Duodenal mucosa (tissue), 2 donors: ENCODE results near the gene EIF3B.
"Not testable (repeated sequence)": the region's sequence is repeated elsewhere in the genome, so short reads cannot be mapped to it uniquely, and the experiment has no call there.

Source experiments
- H3K27ac ChIP-seq: one replicate; pipeline ENCODE4 v1.7.0; 2013; ENCODE audit warnings: low read depth, low read length
- H3K27me3 ChIP-seq, 2 donors: one replicate each; pipeline ENCODE4 v1.7.0; 2013; ENCODE audit warnings: low read length in 2 of 2, control low read depth in 1 of 2; ENCODE audit not compliant: insufficient read depth in 2 of 2, control insufficient read depth in 1 of 2
- H3K36me3 ChIP-seq, 2 donors: one replicate each; pipeline ENCODE4 v1.7.0; 2013; ENCODE audit warnings: low read length in 2 of 2, control low read depth in 1 of 2; ENCODE audit not compliant: insufficient read depth in 2 of 2, control insufficient read depth in 1 of 2
- H3K4me1 ChIP-seq, 2 donors: one replicate each; pipeline ENCODE4 v1.7.0; 2013; ENCODE audit warnings: low read length in 2 of 2, control low read depth in 1 of 2; ENCODE audit not compliant: insufficient read depth in 2 of 2, control insufficient read depth in 1 of 2
- H3K4me3 ChIP-seq, 2 donors: one replicate each; pipeline ENCODE4 v1.7.0; 2013; ENCODE audit warnings: low read length in 2 of 2, low read depth in 1 of 2
- H3K9ac ChIP-seq, 2 donors: one replicate each; pipeline ENCODE4 v1.7.0; 2013; ENCODE audit warnings: low read length in 2 of 2, low read depth in 1 of 2
- H3K9me3 ChIP-seq, 2 donors: one replicate each; pipeline ENCODE4 v1.7.0; 2013; ENCODE audit warnings: low read length in 2 of 2, control low read depth in 1 of 2; ENCODE audit not compliant: control insufficient read depth in 1 of 2

Gene EIF3B

DNA sequence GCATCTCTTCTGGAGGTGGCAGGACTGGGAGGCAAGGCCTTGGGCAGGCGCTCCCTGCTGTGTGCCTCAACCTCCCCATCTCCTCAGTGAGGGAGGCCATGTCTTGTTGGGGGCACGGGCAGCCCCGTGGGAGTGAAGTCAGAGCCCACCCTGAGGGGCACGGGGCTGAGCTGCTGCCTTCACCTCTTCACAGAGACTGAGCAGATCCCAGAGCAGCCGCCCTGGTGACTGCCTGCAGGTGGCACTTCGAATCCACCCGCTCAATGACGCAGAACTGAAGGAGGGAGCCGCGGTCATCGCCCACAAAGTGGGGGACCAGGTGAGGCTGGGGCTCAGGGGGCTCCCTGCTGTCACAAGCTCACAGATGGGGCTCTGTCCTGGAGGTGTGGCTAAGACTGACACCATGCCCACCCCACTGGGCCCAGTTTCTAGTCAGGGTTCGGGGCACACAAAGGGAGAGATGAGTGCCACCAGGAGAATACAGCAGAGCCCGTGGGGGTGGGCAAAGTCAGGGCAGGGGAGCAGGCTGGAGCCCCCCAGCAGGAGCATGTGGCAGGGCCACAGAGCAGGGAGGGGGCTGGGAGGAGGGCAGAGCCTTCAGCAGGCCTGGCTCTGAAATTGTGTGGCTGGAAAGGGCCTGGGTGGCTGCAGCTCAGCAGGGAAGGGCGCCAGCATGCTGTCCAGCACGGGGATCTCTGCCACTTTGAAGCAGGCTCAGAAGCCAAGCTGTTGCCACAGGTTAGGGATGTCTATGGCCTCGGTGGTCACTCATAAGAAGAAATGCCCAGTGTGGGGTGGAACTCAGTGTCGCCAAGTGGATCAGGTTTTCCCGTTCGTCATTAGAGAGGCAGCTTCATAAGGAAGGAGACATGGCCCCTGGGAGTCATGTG, 30.0 kb downstream of the EIF3B start:
- H3K27me3 ChIP-seq: no peaks in the 10 kb centered on the region
- no peak overlapping the region for H3K9ac ChIP-seq
- no peaks in the 10 kb centered on the region for H3K4me1 ChIP-seq
- H3K36me3 ChIP-seq: peaks cover 12 to 29% of the 10 kb centered on the region in 2 donors
- no peaks in the 10 kb centered on the region for H3K9me3 ChIP-seq
- no peak overlapping the region for H3K4me3 ChIP-seq
- H3K27ac ChIP-seq: no peak overlapping the region

DNA sequence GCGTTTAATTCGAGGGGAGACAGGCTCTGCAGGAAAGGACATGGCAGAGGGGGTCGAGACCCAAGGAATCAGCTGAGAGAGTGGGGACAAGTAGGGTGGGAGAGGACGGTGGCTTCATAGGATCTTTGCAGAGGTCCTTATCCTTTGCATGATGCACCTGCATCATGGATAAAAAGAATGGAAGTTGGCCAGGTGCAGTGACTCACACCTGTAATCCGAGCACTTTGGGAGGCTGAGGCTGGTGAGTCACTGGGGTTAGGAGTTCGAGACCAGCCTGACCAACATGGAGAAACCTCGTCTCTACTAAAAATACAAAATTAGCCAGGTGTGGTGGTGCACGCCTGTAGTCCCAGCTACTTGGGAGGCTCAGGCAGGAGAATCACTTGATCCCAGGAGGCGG, 31.5 kb downstream of the EIF3B start:
- H3K9me3 ChIP-seq, H3K4me3 ChIP-seq, H3K27ac ChIP-seq, H3K9ac ChIP-seq, H3K27me3 ChIP-seq, H3K4me1 ChIP-seq: not testable (repeated sequence)
- peaks cover 0 to 14% of the 10 kb centered on the region in 2 donors for H3K36me3 ChIP-seq

DNA sequence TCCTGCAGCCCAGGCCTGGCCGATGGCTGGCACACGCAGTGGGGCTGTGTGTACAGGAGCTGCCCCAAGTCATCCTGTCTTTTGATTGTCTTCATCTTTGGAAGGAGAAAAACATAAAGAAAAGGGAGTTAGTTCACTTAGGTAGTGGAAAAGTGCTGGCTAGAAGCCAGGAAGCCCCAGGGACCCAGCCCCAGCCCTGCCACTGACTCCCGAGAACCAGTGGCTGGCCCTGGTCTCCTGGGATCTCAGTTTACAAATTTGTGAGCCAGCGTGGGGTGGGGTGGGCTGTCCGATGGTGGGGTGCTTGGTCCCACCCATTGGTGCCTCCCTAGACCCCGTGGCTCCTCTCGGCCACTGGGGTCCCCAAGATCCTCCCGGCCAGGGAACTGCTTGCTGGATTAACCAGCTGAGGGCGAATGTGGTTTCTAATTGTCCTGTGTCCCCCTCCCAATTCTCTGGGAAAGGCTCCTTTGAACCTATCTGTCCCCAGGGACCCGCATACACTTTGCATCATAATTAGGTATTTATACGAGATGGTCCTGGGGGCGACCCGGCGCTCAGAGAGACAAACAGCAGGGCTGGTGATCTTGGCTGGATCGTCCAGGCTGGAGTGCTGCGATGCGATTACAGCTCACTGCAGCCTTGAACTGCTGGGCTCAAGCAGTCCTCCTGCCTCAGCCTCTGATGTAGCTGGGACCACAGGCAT, 32.5 kb downstream of the EIF3B start:
- no peaks in the 10 kb centered on the region for H3K9me3 ChIP-seq
- H3K4me1 ChIP-seq: peaks cover 3 to 5% of the 10 kb centered on the region in 2 donors
- H3K27ac ChIP-seq: no peak overlapping the region
- H3K36me3 ChIP-seq: peaks cover 0 to 4% of the 10 kb centered on the region in 2 donors
- H3K4me3 ChIP-seq: no peak overlapping the region
- no peak overlapping the region for H3K9ac ChIP-seq
- no peaks in the 10 kb centered on the region for H3K27me3 ChIP-seq

DNA sequence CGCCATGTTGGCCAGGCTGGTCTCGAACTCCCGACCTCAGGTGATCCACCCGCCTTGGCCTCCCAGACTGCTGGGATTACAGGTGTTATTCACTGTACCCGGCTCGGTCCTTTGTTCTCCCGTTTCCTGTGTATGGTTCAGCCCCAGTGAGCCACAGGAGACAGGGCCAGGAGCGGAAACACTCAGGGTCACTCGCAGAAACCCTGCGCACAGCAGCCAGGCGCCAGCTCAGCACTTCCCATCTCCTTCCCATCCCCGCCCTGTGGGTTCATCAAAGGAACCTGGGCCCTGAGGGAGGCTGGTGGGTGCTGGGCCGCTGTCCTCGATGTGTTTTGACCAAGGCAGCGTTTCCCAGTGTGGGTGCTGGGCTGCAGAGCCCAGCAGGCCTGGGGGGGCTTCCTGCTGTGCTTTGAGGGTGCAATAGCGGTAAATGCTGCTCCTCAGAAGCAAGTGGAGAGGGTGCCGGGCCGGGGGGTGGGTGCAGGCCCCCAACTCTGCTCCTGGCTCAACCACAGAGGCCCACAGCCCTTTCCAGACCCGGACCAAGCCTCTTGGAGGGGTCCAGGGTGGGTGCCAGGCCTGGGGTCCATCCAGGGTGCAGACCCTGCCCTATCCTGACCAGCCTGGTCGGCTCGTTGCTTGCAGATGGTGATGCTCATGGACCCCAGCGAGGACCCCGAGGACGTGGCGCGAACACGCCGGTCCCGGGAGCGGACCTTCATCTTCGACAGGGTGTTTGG, 33.4 kb downstream of the EIF3B start:
- peaks cover 3 to 5% of the 10 kb centered on the region in 2 donors for H3K4me1 ChIP-seq
- H3K27ac ChIP-seq: no peak overlapping the region
- H3K9me3 ChIP-seq: no peaks in the 10 kb centered on the region
- H3K4me3 ChIP-seq: no peak overlapping the region
- no peaks in the 10 kb centered on the region for H3K27me3 ChIP-seq
- no peaks in the 10 kb centered on the region for H3K36me3 ChIP-seq
- no peak overlapping the region for H3K9ac ChIP-seq

DNA sequence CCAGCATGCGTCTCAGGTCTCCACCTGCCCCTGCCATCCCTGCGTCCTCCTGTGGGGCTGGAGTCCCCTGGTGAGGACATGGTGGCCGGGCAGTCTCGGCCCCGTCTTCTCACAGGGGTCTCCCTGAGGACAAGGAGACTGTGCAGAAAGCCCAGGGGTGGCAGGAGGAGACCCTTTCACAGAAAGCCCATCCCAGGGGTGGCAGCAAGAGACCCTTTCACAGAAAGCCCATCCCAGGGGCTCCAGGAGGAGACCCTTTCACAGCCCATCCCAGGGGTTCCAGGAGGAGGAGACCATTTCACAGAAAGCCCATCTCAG, 34.0 kb downstream of the EIF3B start:
- Histone ChIP-seq H3K9me3 (no peaks in the 10 kb centered on the region), H3K9ac (no peak overlapping the region), H3K4me1 (peaks cover 3 to 5% of the 10 kb centered on the region in 2 donors), H3K4me3 (no peak overlapping the region), H3K27ac (no peak overlapping the region), H3K27me3 (no peaks in the 10 kb centered on the region), H3K36me3 (no peaks in the 10 kb centered on the region)

DNA sequence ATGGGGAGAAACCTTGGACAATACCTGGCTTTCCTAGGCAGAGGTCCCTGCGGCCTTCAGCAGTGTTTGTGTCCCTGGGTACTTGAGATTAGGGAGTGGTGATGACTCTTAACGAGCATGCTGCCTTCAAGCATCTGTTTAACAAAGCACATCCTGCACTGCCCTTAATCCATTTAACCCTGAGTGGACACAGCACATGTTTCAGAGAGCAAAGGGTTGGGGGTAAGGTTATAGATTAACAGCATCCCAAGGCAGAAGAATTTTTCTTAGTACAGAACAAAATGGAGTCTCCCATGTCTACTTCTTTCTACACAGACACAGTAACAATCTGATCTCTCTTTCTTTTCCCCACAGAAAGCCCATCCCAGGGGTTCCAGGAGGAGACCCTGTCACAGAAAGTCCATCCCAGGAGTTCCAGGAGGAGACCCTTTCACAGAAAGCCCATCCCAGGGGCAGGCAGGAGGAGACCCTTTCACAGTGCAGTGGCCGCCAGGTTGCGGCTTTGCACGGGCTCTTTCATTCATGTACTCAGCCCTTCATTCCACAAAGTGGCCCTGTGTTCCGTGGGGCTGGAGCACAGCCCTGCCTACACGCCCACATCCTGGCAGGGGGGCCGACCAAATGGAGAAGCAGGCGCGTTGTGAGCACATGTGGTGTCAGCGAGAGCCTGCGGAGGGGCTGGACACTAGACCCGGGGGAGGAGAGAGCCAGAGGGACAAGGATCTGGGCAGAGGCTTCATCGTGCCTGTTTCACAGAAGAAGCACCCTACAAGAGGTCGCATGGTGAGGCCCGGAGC, 35.6 kb downstream of the EIF3B start:
- H3K9ac ChIP-seq, H3K9me3 ChIP-seq, H3K27me3 ChIP-seq, H3K27ac ChIP-seq, H3K4me3 ChIP-seq, H3K36me3 ChIP-seq, H3K4me1 ChIP-seq: not testable (repeated sequence)

DNA sequence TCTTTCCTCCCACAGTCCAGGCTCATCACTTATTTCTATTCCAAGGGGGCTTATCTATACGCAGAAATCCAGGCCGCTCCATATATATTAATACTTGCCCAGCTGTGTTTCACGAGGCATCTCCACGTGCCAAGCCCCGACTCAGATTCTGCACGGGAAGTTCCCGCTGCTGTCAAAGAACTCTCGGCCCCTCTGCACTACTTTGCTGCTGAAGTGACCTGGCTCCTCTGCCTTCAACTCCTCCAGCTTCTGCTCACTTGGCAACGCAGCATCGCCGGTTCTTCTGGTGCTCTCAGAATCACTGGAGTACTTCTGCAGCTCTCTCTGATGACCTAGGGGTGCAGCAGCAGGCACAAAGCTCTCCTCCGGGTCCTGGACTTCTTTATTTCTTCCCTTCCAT, 39.1 kb downstream of the EIF3B start:
- Histone ChIP-seq H3K36me3 (no peaks in the 10 kb centered on the region), H3K27ac (no peak overlapping the region), H3K27me3 (no peaks in the 10 kb centered on the region), H3K4me3 (no peak overlapping the region), H3K9me3 (no peaks in the 10 kb centered on the region), H3K9ac (no peak overlapping the region), H3K4me1 (peaks cover 3 to 5% of the 10 kb centered on the region in 2 donors)

DNA sequence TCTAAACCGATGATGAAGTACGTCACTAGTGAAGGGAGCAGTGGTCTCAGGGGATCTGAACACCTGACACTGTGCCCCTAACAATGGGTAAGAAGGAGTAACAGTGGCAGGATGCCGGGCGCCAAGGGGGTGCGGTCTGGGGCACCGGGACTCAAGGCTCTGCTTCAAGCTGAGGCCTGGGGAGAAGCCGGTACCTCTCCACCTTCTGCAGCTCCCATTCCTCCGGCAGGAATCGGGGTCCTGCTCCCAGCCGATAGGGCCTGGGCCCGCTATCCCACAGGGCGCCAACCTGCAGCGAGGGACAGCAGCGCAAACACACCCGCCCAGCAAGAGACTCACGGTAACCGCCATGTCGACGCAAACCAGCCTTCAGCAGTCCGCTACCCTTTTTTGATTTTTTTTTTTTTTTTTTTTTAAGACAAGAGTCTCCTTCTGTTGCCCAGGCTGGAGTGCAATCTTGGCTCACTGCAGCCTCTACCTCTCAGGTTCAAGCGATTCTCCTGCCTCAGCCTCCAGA, 40.0 kb downstream of the EIF3B start:
- H3K9me3 ChIP-seq: no peaks in the 10 kb centered on the region
- H3K9ac ChIP-seq: no peak overlapping the region
- no peak overlapping the region for H3K27ac ChIP-seq
- H3K36me3 ChIP-seq: no peaks in the 10 kb centered on the region
- H3K4me1 ChIP-seq: peaks cover 7% of the 10 kb centered on the region in 2 donors
- no peak overlapping the region for H3K4me3 ChIP-seq
- H3K27me3 ChIP-seq: no peaks in the 10 kb centered on the region

DNA sequence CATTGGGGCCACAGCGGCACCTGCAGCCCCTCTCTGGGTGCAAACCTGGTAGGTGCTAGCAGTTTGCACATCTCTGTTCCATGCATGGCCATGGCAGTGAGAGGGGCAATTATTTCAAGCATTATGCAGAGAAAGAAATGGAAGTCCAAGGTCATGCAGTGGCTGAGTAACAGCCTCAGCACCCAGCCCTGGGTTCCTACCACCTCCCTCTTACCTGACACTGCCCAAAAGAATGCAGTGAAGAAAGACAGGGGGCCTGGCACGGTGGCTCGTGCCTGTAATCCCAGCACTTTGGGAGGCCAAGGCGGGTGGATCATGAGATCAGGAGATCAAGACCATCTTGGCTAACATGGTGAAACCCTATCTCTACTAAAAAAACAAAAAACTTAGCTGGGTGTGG, 43.9 kb downstream of the EIF3B start:
- H3K36me3 ChIP-seq: no peaks in the 10 kb centered on the region
- H3K4me1 ChIP-seq: peaks cover 10 to 16% of the 10 kb centered on the region in 2 donors
- no peaks in the 10 kb centered on the region for H3K9me3 ChIP-seq
- no peak overlapping the region for H3K4me3 ChIP-seq
- H3K27me3 ChIP-seq: no peaks in the 10 kb centered on the region
- no peak overlapping the region for H3K9ac ChIP-seq
- no peak overlapping the region for H3K27ac ChIP-seq
